GM12864 (cell line): ENCODE measurements around the gene PFDN5.
A peak's percentile ranks its signal among the peaks of the same experiment; 100 is the strongest.

ENCODE experiments used
- DNase-seq: peaks from one replicate; pipeline ENCODE4 v3.0.0-alpha.2; 2011; ENCODE audit warnings: low read depth
- H3K4me3 ChIP-seq: 2 replicates; pipeline ENCODE4 v1.5.1; 2011; ENCODE audit warnings: mild to moderate bottlenecking, low read depth, low read length, control low read depth
- TF ChIP-seq, protein P1 (sequence below): IDR thresholded peaks from 2 replicates; pipeline ENCODE4 v1.5.1; 2011; ENCODE audit warnings: low read depth, mild to moderate bottlenecking, moderate library complexity, low read length, control low read depth, inconsistent platforms; ENCODE audit errors: missing control alignments

Gene PFDN5

DNA sequence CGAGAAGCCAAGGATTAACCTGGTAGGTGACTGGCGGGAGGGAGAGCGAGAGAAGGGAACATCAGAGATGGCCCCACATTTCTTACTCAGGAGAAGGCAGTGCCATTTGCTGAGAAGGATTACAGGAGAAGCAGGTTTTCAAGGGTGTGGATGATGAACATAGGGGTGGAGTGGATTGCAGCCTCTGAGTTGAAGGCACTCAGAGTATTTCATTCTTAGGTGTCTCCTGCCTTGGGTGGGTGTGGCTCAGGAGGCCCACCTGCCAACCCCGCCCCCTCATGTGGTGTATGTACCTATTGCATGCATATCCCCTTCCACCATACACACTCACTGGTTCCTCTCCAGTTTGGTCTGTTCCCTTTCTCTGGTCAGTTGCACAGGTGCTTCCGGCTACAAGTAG is 20.9 kb upstream of the PFDN5 start:
- TF ChIP-seq, protein P1, sequence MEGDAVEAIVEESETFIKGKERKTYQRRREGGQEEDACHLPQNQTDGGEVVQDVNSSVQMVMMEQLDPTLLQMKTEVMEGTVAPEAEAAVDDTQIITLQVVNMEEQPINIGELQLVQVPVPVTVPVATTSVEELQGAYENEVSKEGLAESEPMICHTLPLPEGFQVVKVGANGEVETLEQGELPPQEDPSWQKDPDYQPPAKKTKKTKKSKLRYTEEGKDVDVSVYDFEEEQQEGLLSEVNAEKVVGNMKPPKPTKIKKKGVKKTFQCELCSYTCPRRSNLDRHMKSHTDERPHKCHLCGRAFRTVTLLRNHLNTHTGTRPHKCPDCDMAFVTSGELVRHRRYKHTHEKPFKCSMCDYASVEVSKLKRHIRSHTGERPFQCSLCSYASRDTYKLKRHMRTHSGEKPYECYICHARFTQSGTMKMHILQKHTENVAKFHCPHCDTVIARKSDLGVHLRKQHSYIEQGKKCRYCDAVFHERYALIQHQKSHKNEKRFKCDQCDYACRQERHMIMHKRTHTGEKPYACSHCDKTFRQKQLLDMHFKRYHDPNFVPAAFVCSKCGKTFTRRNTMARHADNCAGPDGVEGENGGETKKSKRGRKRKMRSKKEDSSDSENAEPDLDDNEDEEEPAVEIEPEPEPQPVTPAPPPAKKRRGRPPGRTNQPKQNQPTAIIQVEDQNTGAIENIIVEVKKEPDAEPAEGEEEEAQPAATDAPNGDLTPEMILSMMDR, result no peak
- H3K4me3 ChIP-seq, result no peak overlapping the region
- DNase-seq, result no peak

DNA sequence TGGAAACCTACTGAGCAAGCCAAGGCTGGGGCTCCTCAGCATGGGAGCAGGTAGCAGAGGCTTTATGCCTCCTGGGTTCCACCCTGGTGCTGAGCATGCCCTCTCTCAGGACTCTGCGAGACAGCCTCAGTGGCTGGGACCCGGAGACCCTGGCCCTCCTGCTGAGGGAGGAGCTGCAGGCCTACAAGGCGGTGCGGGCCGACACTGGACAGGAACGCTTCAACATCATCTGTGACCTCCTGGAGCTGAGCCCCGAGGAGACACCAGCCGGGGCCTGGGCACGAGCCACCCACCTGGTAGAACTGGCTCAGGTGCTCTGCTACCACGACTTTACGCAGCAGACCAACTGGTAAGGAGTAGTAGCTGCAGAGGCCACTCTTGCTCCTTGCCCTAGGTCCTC is 18.8 kb upstream of the PFDN5 start:
- TF ChIP-seq, protein P1, result no peak
- no peak overlapping the region for H3K4me3 ChIP-seq
- DNase-seq, result no peak

DNA sequence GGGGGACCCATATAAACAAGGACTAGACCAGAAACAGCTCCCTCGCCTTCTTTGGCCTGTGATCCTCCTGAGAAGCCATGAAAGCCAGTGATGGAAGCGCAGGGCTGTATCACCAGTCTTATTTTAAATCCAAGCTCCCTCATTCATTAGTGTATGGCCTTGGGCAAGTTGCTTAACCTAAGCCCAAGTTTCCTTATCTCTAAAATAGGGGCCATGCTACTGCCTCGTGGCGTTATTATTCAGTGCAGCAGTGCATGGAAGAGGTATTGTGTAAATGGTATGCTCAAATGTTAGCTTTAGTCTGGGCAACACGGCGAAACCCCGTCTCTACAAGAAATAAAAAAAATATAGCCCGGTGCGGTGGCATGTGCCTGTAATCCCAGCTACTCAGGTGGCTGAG is 17.4 kb upstream of the PFDN5 start:
- TF ChIP-seq, protein P1, result no peak
- H3K4me3 ChIP-seq, result no peak overlapping the region
- DNase-seq, result no peak

DNA sequence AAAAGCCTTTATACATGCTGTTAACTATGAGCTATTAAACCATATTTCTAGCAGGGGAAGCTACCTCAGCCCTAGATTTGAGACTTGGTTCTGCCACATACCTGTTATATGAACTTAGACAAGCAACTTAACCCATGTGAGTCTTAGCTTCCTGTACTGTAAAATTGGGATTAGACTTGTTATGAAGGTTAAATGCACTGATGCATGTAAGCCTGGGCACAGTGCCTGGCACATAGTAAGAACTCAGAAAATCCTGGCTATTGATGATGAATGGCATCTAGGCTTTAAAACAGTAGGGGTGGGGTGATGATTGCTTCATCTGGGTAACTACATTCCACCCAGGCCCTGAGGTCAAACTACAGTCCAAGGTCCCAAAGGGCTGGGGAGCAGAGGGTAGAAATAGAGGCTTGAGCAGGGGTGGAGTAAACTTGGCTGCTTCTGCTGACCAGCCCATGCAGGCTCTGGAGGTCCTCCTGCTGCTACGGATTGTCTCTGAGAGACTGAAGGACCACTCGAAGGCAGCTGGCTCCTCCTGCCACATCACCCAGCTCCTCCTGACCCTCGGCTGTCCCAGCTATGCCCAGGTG is 16.0 kb upstream of the PFDN5 start:
- TF ChIP-seq, protein P1, result no peak
- DNase-seq, result no peak
- no peak overlapping the region for H3K4me3 ChIP-seq

DNA sequence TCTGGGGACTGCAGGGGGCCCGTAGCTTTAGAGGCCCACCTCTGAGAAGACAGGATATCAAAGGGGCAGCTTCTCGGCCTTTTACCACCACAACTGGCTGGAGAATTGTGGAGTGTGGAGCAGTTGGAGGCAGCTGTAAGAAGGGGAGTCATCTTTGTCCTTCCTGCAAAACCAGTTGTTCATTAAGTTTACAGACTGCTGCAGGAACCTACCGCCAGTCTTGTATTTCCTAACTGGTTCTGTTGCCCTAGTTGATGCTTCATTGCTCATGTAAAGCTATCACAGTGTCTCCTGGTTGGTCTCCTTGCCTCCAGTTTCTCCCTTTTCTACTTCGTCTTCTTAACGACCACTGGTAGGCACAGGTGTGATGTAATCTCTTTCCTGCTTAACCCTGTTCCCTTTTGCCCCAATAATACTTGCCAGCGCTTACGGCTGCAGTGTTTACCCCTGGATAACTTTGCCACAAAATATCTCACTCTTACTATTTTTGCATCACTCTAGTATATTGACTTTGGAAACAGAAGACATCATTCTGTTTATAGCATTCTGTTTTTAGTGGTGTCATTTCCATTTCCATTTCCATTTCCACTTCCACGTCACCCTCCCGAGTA is 15.3 kb upstream of the PFDN5 start:
- DNase-seq, result no peak
- no peak overlapping the region for H3K4me3 ChIP-seq
- TF ChIP-seq, protein P1, result no peak

DNA sequence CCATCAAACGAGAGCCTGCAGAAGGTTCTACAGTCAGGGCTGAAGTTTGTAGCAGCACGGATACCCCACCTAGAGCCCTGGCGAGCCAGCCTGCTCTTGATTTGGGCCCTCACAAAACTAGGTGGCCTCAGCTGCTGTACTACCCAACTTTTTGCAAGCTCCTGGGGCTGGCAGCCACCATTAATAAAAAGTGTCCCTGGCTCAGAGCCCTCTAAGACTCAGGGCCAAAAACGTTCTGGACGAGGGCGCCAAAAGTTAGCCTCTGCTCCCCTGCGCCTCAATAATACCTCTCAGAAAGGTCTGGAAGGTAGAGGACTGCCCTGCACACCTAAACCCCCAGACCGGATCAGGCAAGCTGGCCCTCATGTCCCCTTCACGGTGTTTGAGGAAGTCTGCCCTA is 8.9 kb upstream of the PFDN5 start:
- TF ChIP-seq, protein P1, result no peak
- H3K4me3 ChIP-seq, result no peak overlapping the region
- no peak for DNase-seq

DNA sequence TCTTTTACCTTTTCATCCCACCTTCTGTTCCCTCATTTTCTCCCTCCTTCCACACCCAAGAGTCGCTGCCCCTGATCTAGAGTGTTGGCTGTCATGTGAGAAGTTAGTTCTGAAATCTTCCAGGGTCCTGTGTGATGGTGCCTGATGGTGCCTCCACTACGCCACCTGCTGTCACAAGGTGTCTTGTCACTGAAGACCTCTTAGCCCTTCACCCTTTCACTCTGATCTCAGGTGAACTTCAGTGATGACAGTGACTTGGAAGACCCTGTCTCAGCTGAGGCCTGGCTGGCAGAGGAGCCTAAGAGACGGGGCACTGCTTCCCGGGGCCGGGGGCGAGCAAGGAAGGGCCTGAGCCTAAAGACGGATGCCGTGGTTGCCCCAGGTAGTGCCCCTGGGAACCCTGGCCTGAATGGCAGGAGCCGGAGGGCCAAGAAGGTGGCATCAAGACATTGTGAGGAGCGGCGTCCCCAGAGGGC is 7.6 kb upstream of the PFDN5 start:
- TF ChIP-seq, protein P1, result peak; percentile 80
- H3K4me3 ChIP-seq, result no peak overlapping the region
- DNase-seq, result peak; percentile 39
